ES-I3 (cell line): ENCODE data around the gene PLEKHG7.
"Not testable (repeated sequence)": the region's sequence is repeated elsewhere in the genome, so short reads cannot be mapped to it uniquely, and the experiment has no call there.

Source experiments
- H3K36me3 ChIP-seq: 2 replicates; pipeline ENCODE4 v1.6.1; 2013; ENCODE audit warnings: mild to moderate bottlenecking, low read length, control low read depth, moderate library complexity; ENCODE audit not compliant: insufficient read depth
- H3K4me1 ChIP-seq: 2 replicates; pipeline ENCODE4 v1.6.1; 2013; ENCODE audit warnings: mild to moderate bottlenecking, control low read depth, low read length; ENCODE audit not compliant: insufficient read depth
- H3K9ac ChIP-seq: 2 replicates; pipeline ENCODE4 v1.6.1; 2013; ENCODE audit warnings: low read depth, mild to moderate bottlenecking, low read length, moderate library complexity
- H3K9me3 ChIP-seq: 2 replicates; pipeline ENCODE4 v1.6.1; 2013; ENCODE audit warnings: mild to moderate bottlenecking, low read length, moderate library complexity; ENCODE audit not compliant: control insufficient read depth, insufficient read depth

Gene PLEKHG7

GRCh38 chr12:92778525-92778924, 75.7 kb downstream of the PLEKHG7 start:
- Histone ChIP-seq H3K9ac (no peak overlapping the region), H3K4me1 (peaks cover 3% of the 10 kb centered on the region; the same call in 1 of the 2 replicates), H3K9me3 (no peaks in the 10 kb centered on the region), H3K36me3 (no peaks in the 10 kb centered on the region)

GRCh38 chr12:92779902-92780301, 77.1 kb downstream of the PLEKHG7 start:
- H3K4me1 ChIP-seq, result peaks cover 3% of the 10 kb centered on the region; the same call in 1 of the 2 replicates
- H3K9ac ChIP-seq, result no peak overlapping the region
- H3K36me3 ChIP-seq, result no peaks in the 10 kb centered on the region
- H3K9me3 ChIP-seq, result no peaks in the 10 kb centered on the region

- Histone ChIP-seq H3K9me3 (no peaks in the 10 kb centered on the region), H3K4me1 (peaks cover 3% of the 10 kb centered on the region; the same call in 1 of the 2 replicates), H3K36me3 (no peaks in the 10 kb centered on the region), H3K9ac (no peak overlapping the region)
Measured at GRCh38 chr12:92784356-92784755, 81.6 kb downstream of the PLEKHG7 start.

GRCh38 chr12:92784797-92785562, 82.2 kb downstream of the PLEKHG7 start:
- H3K36me3 ChIP-seq, result no peaks in the 10 kb centered on the region
- H3K4me1 ChIP-seq, result peaks cover under 1% of the 10 kb centered on the region; the same call in 1 of the 2 replicates
- H3K9ac ChIP-seq, result no peak overlapping the region
- no peaks in the 10 kb centered on the region for H3K9me3 ChIP-seq

- H3K36me3 ChIP-seq, result no peaks in the 10 kb centered on the region
- H3K9ac ChIP-seq, result no peak overlapping the region
- H3K4me1 ChIP-seq, result no peaks in the 10 kb centered on the region
Measured at GRCh38 chr12:92785563-92785950, 82.8 kb downstream of the PLEKHG7 start.

DNA sequence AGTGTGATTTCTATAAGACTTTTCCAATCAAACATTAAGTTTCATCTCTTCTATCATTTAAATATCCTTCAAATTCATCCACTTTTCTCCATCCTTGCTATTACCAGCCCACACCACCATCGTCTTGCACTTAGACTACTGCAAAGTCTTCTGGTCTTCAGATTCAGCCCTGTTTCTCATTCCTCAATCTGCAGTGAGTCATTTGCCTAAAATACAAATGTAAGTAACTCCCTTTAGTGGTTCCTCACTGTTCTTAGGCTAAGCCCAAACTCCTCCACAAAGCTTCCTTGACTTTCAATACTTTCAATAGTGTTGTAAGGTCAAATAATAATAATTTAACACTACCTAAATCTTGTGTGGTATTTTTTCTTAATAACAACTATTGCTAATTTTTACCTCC, 83.3 kb downstream of the PLEKHG7 start:
- Histone ChIP-seq H3K9me3 (no peaks in the 10 kb centered on the region), H3K36me3 (no peaks in the 10 kb centered on the region), H3K4me1 (no peaks in the 10 kb centered on the region), H3K9ac (no peak overlapping the region)

More at GRCh38 chr12:92785563-92785950, 82.8 kb downstream of the PLEKHG7 start:
- no peaks in the 10 kb centered on the region for H3K9me3 ChIP-seq

DNA sequence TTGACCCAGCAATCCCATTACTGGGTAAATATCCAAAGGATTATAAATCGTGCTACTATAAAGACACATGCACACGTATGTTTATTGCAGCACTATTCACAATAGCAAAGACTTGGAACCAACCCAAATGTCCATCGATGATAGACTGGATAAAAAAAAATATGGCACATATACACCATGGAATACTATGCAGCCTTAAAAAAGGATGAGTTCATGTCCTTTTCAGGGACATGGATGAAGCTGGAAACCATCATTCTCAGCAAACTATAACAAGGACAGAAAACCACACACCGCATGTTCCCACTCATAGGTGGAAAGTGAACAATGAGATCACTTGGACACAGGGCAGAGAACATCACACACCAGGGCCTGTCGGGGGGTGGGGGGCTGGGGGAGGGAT, 91.6 kb downstream of the PLEKHG7 start:
- H3K9me3 ChIP-seq, H3K36me3 ChIP-seq, H3K9ac ChIP-seq, H3K4me1 ChIP-seq: not testable (repeated sequence)

GRCh38 chr12:92794814-92795213, 92.0 kb downstream of the PLEKHG7 start:
- H3K9me3 ChIP-seq, result no peaks in the 10 kb centered on the region
- H3K9ac ChIP-seq, result no peak overlapping the region
- no peaks in the 10 kb centered on the region for H3K4me1 ChIP-seq
- no peaks in the 10 kb centered on the region for H3K36me3 ChIP-seq

DNA sequence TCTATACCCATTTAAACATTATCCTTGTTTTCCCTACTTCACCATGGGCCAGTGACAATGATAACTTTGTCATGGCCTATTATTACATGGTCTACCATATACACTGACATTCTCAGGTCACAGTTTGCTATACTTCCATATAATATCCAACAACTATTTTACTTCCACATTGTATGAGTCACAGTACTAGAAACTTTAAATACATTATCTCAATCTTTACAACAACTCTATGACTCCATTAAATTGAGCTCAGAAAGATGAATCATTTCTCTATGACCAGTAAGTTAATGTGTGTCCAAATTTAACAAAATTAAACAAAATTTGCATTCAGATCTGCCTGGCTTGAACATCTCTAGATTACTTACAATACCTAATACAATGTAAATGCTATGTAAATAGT, 93.9 kb downstream of the PLEKHG7 start:
- H3K9me3 ChIP-seq, result no peaks in the 10 kb centered on the region
- H3K9ac ChIP-seq, result no peak overlapping the region
- no peaks in the 10 kb centered on the region for H3K36me3 ChIP-seq
- no peaks in the 10 kb centered on the region for H3K4me1 ChIP-seq

DNA sequence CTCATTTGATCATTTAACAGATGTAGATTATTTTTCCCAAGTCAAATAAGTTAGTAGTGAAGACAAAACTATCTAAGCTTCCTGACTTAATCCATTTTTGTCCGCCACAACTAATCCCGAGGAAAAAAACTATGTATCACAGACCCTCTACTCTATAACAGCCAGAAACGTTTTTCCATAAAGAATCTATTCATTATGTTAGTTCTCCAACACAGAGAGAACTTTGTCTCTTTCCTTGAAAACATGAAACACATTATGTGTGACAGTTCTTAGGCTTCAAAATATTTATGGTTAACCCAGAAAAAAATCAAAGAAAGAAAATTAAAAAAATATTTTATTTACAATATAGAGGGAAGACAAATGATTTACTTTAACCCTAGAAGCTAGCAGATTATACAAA, 100.1 kb downstream of the PLEKHG7 start:
- Histone ChIP-seq H3K9ac (no peak overlapping the region), H3K36me3 (no peaks in the 10 kb centered on the region), H3K9me3 (no peaks in the 10 kb centered on the region), H3K4me1 (no peaks in the 10 kb centered on the region)

DNA sequence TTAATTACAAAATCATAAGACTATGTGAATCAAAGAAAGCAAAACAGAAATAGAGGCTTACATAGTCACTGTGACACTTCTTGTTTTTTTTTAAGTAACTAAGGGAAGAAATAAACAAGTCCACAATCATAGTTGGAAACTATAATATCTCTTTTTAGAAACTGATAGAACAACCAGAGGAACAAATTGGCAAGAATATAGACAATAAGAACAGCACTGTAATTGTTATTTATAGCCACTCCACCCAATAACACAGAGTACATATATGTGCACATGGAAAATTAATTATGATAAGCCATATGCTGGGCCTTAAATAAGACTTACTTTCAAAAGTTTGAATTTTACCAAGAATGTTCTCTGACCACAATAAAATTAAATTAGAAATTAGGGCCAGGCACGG, 101.1 kb downstream of the PLEKHG7 start:
- Histone ChIP-seq H3K36me3 (no peaks in the 10 kb centered on the region), H3K9ac (no peak overlapping the region), H3K4me1 (no peaks in the 10 kb centered on the region), H3K9me3 (no peaks in the 10 kb centered on the region)

- no peaks in the 10 kb centered on the region for H3K9me3 ChIP-seq
- no peak overlapping the region for H3K9ac ChIP-seq
- H3K4me1 ChIP-seq, result no peaks in the 10 kb centered on the region
- no peaks in the 10 kb centered on the region for H3K36me3 ChIP-seq
Measured at GRCh38 chr12:92810370-92810769, 107.6 kb downstream of the PLEKHG7 start.

DNA sequence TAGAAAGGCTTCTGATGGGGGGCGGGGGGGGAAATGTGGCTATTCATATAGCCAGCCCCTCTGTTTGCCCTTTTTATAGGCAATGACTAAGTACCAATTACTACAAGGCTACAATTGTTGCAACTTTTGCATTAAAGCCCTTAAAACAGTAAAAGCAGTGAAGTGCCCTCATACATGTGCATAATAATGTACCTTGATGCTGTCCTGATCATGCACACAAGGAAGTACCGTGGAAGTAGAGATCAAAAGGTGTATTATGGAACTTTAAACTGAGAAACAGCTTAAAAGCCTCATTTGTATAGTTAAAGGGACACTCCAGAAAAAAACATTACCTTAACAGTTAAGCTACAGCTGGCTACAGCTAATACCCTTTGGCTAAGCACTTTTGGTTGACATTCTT, 111.8 kb downstream of the PLEKHG7 start:
- Histone ChIP-seq H3K4me1 (no peaks in the 10 kb centered on the region), H3K9me3 (no peaks in the 10 kb centered on the region), H3K36me3 (no peaks in the 10 kb centered on the region), H3K9ac (no peak overlapping the region)

DNA sequence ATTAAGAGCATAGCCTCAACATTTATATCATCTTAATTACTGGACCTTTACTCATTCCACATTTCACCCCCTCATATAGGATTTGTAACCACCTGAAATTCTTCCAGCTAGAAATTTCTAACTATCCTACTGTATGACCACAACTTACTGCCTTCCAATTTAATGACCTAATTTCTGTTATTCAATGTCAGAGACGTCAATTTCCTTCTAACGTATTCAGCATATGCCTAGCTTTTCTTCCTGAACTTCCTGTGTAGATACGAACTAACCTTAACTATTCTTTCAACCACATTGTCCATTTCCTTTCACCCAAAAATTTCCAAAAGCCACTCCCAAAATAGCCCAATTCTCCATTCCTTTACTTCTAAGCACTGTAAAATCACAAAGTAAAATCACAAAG, 118.4 kb downstream of the PLEKHG7 start:
- Histone ChIP-seq H3K9ac (no peak overlapping the region), H3K9me3 (no peaks in the 10 kb centered on the region), H3K4me1 (no peaks in the 10 kb centered on the region), H3K36me3 (no peaks in the 10 kb centered on the region)
